Upper lobe of left lung (tissue), 6 donors: ENCODE measurements around the gene TLDC2. TPM values are rescaled to one million over a fixed set of nuclear protein-coding genes. Genes with fewer than 3 reads are reported as not detected.
"Not testable (repeated sequence)": the region's sequence is repeated elsewhere in the genome, so short reads cannot be mapped to it uniquely, and the experiment has no call there.

ENCODE experiments used
- ATAC-seq, 2 donors: fragments of 200-7000 bp; cut with Tn5 transposase; one replicate each; pipeline ENCODE4 v1.9.1; 2022; ENCODE audit warnings: mild to moderate bottlenecking in 2 of 2, moderate library complexity in 2 of 2; ENCODE audit not compliant: low FRiP score in 2 of 2
- DNase-seq, 2 donors: peaks; one replicate each; pipeline ENCODE4 v3.0.0-alpha.2; 2019 to 2020
- H3K27ac ChIP-seq, 4 donors: fragments of 200-600 bp; sonication (generic); one replicate each; pipeline ENCODE4 v1.5.1; 2016 to 2019
- H3K27me3 ChIP-seq, 4 donors: fragments of 200-600 bp; sonication (generic); one replicate each; pipeline ENCODE4 v1.5.1; 2017 to 2019
- H3K36me3 ChIP-seq, 4 donors: fragments of 200-600 bp; sonication (generic); one replicate each; pipeline ENCODE4 v1.5.1; 2016 to 2019
- H3K4me1 ChIP-seq, 4 donors: fragments of 200-600 bp; sonication (generic); one replicate each; pipeline ENCODE4 v1.5.1; 2018 to 2019
- H3K4me3 ChIP-seq, 4 donors: fragments of 200-600 bp; sonication (generic); one replicate each; pipeline ENCODE4 v1.5.1; 2017 to 2019; ENCODE audit warnings: mild to moderate bottlenecking in 2 of 4, moderate library complexity in 1 of 4
- H3K9me3 ChIP-seq, 4 donors: fragments of 200-600 bp; sonication (generic); one replicate each; pipeline ENCODE4 v1.5.1; 2018 to 2019
- EP300 ChIP-seq, 4 donors: sonication (generic); formaldehyde crosslinking; IDR thresholded peaks; one replicate each; pipeline ENCODE4 v1.5.1; 2017; ENCODE audit warnings: antibody characterized with exemption in 4 of 4, control low read depth in 2 of 4
- POLR2A ChIP-seq, 4 donors: fragments of 450-650 bp; IDR thresholded peaks; one replicate each; pipeline ENCODE4 v1.5.1; 2016 to 2017; ENCODE audit warnings: antibody characterized with exemption in 4 of 4, mild to moderate bottlenecking in 2 of 4
- POLR2AphosphoS5 ChIP-seq, 2 donors: sonication (generic); formaldehyde crosslinking; IDR thresholded peaks; one replicate each; pipeline ENCODE4 v1.5.1; 2017; ENCODE audit warnings: antibody characterized with exemption in 2 of 2
- WGBS, 2 donors: methylation state at CpG; one replicate each; pipeline ENCODE4 v1.1.5; 2017 to 2018; 5-methylcytosine and 5-hydroxymethylcytosine counted together
- total RNA-seq, 6 donors: library from RNA; depleted of rRNA in 4 of 6; stranded (reverse); fragments of >200 nt in 4 of 6; gene quantifications; one replicate each; pipeline versions ENCODE4 v1.1.0 to v1.2.1, GENCODE V29; 2016 to 2021
- TF ChIP-seq, protein P1 (sequence below), 6 experiments: fragments of 450-650 bp in 4 of 6; fragments of 200-600 bp in 2 of 6; sonication (generic) in 2 of 6; IDR thresholded peaks; one replicate each; pipeline ENCODE4 v1.5.1; 2016 to 2019; ENCODE audit warnings: antibody characterized with exemption in 6 of 6
- donor health status: DM: no; HTN: no; CAD: no; lungs with moderate emphysema.
- donor health status: DM: no; HTN: yes; CAD: no; lungs with severe emphysema.

TLDC2 gene
- total RNA-seq, 6 donors from 2014 or later: 0.31 to 1.3 (median 0.61) TPM; not detected in 3

DNA sequence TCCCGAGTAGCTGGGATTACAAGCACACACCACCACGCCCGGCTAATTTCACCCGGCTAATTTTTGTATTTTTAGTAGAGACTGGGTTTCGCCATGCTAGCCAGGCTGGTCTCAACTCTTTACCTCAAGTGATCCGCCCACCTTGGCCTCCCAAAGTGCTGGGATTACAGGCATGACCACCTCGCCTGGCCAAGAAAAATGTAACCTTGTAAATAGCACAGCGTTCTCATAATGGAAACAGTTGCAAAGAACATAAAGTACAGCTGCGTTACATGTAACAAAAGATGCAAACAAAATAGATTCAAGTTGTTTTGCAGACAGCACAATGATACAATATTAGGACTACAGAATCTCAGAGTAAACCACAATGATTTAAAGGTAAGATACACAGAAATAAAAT lies 14.6 kb downstream of the TLDC2 start:
- H3K4me3 ChIP-seq: no peak overlapping the region
- peaks cover 5 to 67% (median 57%) of the 10 kb centered on the region in 4 donors for H3K36me3 ChIP-seq
- H3K9me3 ChIP-seq: no peaks in the 10 kb centered on the region
- H3K27me3 ChIP-seq: no peaks in the 10 kb centered on the region
- ATAC-seq (no peak), DNase-seq (no peak)
- 91 to 95% methylated on average over 9 of the region's 9 CpGs for WGBS, 2 donors
- H3K4me1 ChIP-seq: peaks cover 4 to 8% (median 6%) of the 10 kb centered on the region in 4 donors
- TF ChIP-seq, protein P1, sequence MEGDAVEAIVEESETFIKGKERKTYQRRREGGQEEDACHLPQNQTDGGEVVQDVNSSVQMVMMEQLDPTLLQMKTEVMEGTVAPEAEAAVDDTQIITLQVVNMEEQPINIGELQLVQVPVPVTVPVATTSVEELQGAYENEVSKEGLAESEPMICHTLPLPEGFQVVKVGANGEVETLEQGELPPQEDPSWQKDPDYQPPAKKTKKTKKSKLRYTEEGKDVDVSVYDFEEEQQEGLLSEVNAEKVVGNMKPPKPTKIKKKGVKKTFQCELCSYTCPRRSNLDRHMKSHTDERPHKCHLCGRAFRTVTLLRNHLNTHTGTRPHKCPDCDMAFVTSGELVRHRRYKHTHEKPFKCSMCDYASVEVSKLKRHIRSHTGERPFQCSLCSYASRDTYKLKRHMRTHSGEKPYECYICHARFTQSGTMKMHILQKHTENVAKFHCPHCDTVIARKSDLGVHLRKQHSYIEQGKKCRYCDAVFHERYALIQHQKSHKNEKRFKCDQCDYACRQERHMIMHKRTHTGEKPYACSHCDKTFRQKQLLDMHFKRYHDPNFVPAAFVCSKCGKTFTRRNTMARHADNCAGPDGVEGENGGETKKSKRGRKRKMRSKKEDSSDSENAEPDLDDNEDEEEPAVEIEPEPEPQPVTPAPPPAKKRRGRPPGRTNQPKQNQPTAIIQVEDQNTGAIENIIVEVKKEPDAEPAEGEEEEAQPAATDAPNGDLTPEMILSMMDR (IDR thresholded peaks at IDR 0.05): no peak
- TF ChIP-seq POLR2A (IDR thresholded peaks at IDR 0.05) (no peak), POLR2AphosphoS5 (IDR thresholded peaks at IDR 0.05) (no peak), EP300 (IDR thresholded peaks at IDR 0.05) (no peak)
- H3K27ac ChIP-seq: no peak overlapping the region

DNA sequence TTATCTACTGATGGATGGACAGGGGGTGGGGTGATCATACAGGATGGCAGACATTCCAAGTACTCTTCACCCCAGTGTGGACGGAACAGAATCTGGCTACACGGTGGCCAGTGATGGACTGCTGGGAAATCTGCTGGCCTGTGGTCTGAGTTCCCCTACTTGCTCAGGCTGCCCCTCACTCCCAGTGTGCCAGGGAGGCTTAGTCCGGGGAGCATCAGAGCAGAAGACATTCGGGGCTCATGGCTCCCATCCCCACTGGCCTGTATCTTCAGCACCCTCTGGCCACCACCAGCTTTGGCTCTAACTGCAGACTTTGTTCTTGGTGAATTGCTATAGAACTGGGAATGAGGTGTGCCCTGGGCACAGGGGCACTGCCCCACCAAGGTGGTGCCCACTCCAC lies 15.3 kb downstream of the TLDC2 start:
- H3K4me3 ChIP-seq: no peak overlapping the region
- ATAC-seq (peak in 1 of 2 donors; percentile 23), DNase-seq (no peak)
- WGBS, 2 donors: 95 to 100% methylated on average over 2 to 4 of the region's 4 CpGs
- no peak for TF ChIP-seq POLR2A (IDR thresholded peaks at IDR 0.05)
- no peak for TF ChIP-seq POLR2AphosphoS5 (IDR thresholded peaks at IDR 0.05)
- TF ChIP-seq, protein P1 (IDR thresholded peaks at IDR 0.05): no peak
- no peak for TF ChIP-seq EP300 (IDR thresholded peaks at IDR 0.05)
- H3K27me3 ChIP-seq: no peaks in the 10 kb centered on the region
- H3K36me3 ChIP-seq: peaks cover 10 to 73% (median 63%) of the 10 kb centered on the region in 4 donors
- peaks cover 4 to 8% (median 6%) of the 10 kb centered on the region in 4 donors for H3K4me1 ChIP-seq
- H3K27ac ChIP-seq: no peak overlapping the region
- H3K9me3 ChIP-seq: no peaks in the 10 kb centered on the region

DNA sequence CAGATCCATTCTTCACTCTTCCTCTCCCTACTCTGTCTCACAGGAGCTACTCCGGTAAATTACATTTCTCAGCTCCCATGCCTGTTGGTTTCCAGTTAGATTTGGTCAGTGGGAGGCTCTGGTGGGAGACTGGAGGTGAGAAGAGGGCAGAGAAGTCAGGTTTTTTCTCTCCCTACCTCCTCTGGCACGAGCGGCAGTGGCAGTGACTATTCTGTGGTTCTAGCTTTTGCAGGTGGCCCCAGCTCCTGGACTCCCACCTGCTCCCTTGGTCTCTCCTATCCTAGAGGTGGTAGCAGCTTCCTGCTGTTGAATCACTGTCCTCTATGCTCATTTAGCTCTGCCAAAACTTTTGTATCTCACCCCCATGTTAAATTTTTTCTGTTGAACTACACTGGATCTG lies 17.9 kb downstream of the TLDC2 start:
- no peaks in the 10 kb centered on the region for H3K27me3 ChIP-seq
- 95 to 97% methylated on average over 3 of the region's 3 CpGs for WGBS, 2 donors
- no peaks in the 10 kb centered on the region for H3K4me1 ChIP-seq
- no peak overlapping the region for H3K27ac ChIP-seq
- TF ChIP-seq EP300 (IDR thresholded peaks at IDR 0.05) (no peak), POLR2AphosphoS5 (IDR thresholded peaks at IDR 0.05) (no peak), POLR2A (IDR thresholded peaks at IDR 0.05) (no peak)
- TF ChIP-seq, protein P1 (IDR thresholded peaks at IDR 0.05): no peak
- no peaks in the 10 kb centered on the region for H3K9me3 ChIP-seq
- no peak for DNase-seq
- no peak for ATAC-seq
- H3K4me3 ChIP-seq: no peak overlapping the region
- peaks cover 18 to 99% (median 88%) of the 10 kb centered on the region in 4 donors for H3K36me3 ChIP-seq

DNA sequence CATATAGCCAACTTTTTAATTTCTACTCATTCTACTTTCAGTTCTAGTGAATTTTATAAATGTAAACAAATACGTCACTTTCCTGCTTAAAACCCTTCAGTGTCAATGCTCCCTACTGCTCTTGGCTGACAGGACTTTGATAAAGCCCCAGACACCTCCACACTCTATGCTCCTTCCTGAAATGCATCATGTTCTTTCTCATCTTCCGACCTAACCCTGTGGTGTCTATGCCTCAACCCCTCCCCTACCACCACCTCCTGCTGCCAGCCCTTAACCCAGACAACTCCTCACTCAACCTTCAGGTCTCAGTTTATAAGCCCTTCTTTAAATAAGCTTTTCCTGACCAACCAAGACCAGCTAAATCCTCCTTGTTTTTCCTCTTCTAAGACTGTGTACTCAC lies 19.1 kb downstream of the TLDC2 start:
- Histone ChIP-seq H3K9me3 (no peaks in the 10 kb centered on the region), H3K27ac (no peak overlapping the region), H3K27me3 (no peaks in the 10 kb centered on the region), H3K36me3 (peaks cover 23 to 100% (median 90%) of the 10 kb centered on the region in 4 donors), H3K4me1 (no peaks in the 10 kb centered on the region), H3K4me3 (no peak overlapping the region)
- ATAC-seq (no peak), DNase-seq (no peak)
- whole genome bisulfite sequencing, 2 donors: 67 to 83% methylated on average over 2 of the region's 2 CpGs
- TF ChIP-seq POLR2A (IDR thresholded peaks at IDR 0.05) (no peak), EP300 (IDR thresholded peaks at IDR 0.05) (no peak), POLR2AphosphoS5 (IDR thresholded peaks at IDR 0.05) (no peak)
- TF ChIP-seq, protein P1 (IDR thresholded peaks at IDR 0.05): no peak

DNA sequence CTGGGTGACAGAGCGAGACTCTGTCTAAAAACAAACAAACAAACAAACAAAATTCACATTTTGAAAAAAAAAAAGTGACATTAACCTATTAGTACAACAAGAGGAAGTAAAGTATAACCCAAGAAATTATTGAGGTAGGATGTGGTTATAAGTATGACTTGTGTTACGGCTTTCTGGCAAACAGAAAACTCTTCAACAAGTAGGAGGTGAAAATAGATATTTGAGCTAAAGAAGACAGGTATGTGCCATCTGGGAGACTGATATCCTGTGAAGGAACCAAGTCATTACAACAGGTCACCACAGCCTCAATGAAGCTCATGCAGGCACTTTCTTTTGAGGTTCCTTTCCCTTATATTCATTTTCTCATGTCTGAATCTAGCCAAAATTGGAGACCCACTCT lies 28.8 kb downstream of the TLDC2 start:
- Histone ChIP-seq H3K4me1 (no peaks in the 10 kb centered on the region), H3K9me3 (no peaks in the 10 kb centered on the region), H3K27ac (no peak overlapping the region), H3K36me3 (peaks cover 48 to 100% (median 92%) of the 10 kb centered on the region in 4 donors), H3K27me3 (no peaks in the 10 kb centered on the region), H3K4me3 (no peak overlapping the region)
- no peak for DNase-seq
- no peak for ATAC-seq
- WGBS, 2 donors: 86 to 94% methylated on average over 2 of the region's 2 CpGs
- TF ChIP-seq EP300 (IDR thresholded peaks at IDR 0.05): no peak

DNA sequence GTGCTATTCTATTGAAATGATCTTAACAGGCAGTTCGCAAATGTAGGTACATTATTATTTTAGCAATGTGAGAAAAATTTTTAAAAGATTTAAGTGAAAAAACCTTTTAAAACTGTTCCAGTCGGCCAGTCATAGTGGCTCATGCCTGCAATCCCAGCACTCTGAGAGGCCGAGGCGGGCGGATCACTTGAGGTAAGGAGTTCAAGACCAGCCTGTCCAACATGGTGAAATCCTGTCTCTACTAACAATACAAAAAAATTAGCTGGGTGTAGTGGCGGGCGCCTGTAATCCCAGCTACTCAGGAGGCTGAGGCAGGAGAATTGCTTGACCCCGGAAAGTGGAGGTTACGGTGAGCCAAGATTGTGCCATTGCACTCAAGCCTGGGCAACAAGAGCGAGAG lies 29.6 kb downstream of the TLDC2 start:
- H3K9me3 ChIP-seq, H3K27ac ChIP-seq, H3K4me1 ChIP-seq, H3K27me3 ChIP-seq, DNase-seq, ATAC-seq, H3K4me3 ChIP-seq: not testable (repeated sequence)
- 97 to 98% methylated on average over 10 of the region's 10 CpGs for WGBS, 2 donors
- H3K36me3 ChIP-seq: peaks cover 48 to 100% (median 93%) of the 10 kb centered on the region in 4 donors

DNA sequence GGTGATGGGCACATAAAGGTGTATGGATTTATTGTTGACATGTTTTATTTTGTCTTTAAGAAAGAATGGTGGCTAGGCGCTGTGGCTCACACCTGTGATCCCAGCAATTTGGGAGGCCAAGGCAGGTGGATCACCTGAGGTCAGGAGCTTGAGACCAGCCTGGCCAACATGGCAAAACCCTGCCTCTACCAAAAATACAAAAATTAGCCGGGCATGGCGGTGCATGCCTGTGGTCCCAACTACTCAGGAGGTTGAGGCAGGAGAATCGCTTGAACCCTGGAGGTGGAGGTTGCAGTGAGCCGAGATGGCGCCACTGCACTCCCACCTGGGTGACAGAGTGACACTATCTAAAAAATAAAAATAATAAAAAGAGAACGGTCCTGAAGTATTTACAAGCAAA lies 30.1 kb downstream of the TLDC2 start:
- not testable (repeated sequence) for H3K9me3 ChIP-seq, H3K4me1 ChIP-seq, ATAC-seq, H3K27ac ChIP-seq, DNase-seq, H3K27me3 ChIP-seq, H3K4me3 ChIP-seq
- H3K36me3 ChIP-seq: peaks cover 53 to 100% (median 93%) of the 10 kb centered on the region in 4 donors
- WGBS, 2 donors: 91 to 95% methylated on average over 7 of the region's 7 CpGs
